ENCODE measurements around the gene SMIM45.
A peak's percentile ranks its signal among the peaks of the same experiment; 100 is the strongest.

Gene SMIM45

GRCh38 chr22:41912338-41913039 lies 39.5 kb upstream of the SMIM45 start:
- in situ Hi-C loops (cut with MboI; ENCODE audit: low pct_unique_long_range_greater_than_20kb, low sequenced_read_pairs, unreplicated experiment), result no loop called here
- no peak for DNase-seq (ENCODE audit: low spot score)
- TF ChIP-seq, protein P1, sequence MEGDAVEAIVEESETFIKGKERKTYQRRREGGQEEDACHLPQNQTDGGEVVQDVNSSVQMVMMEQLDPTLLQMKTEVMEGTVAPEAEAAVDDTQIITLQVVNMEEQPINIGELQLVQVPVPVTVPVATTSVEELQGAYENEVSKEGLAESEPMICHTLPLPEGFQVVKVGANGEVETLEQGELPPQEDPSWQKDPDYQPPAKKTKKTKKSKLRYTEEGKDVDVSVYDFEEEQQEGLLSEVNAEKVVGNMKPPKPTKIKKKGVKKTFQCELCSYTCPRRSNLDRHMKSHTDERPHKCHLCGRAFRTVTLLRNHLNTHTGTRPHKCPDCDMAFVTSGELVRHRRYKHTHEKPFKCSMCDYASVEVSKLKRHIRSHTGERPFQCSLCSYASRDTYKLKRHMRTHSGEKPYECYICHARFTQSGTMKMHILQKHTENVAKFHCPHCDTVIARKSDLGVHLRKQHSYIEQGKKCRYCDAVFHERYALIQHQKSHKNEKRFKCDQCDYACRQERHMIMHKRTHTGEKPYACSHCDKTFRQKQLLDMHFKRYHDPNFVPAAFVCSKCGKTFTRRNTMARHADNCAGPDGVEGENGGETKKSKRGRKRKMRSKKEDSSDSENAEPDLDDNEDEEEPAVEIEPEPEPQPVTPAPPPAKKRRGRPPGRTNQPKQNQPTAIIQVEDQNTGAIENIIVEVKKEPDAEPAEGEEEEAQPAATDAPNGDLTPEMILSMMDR (IDR thresholded peaks at IDR 0.05; ENCODE audit: extremely low read depth, insufficient read depth, missing control alignments), result no peak

DNA sequence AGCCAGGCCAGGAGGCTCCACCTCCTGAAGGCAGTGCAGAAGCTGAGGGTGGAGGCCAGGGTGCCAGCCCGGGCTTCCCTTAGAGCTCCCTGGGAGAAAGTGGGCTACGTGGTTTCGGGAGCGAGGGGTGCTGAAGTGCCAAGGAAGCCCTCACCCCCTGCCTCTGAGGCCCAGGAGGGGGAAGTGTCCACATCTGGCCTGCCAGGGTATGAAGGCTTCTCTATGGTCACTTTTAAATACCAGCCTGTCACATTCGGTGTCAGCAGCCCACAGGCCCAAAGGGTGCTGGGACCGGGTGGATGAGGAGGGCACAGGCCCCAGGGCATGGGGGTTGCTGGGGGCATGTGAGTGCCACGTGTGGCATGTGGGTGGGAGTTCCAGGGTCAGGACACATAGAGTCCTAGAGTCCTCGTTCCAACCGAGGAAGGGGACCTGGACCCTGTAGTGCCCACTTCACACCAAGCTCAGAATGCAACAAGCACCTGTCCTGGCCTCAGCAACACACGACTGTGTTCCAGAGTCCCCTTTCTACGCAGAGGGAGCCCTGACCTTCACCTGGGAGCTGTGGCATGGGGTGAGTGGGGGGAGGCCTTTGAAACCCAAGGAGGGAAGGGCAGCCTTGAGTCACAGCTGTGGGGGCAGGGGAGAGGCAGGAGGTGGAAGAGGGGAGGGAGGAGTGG lies 38.8 kb upstream of the SMIM45 start:
- TF ChIP-seq, protein P1 (IDR thresholded peaks at IDR 0.05; ENCODE audit: extremely low read depth, insufficient read depth, missing control alignments), result no peak
- in situ Hi-C loops (cut with MboI; ENCODE audit: low pct_unique_long_range_greater_than_20kb, low sequenced_read_pairs, unreplicated experiment), result no loop called here
- DNase-seq (ENCODE audit: low spot score), result no peak

- DNase-seq (ENCODE audit: low spot score), result peak; percentile 60
- in situ Hi-C loops (cut with MboI; ENCODE audit: low pct_unique_long_range_greater_than_20kb, low sequenced_read_pairs, unreplicated experiment), result no loop called here
- TF ChIP-seq, protein P1 (IDR thresholded peaks at IDR 0.05; ENCODE audit: extremely low read depth, insufficient read depth, missing control alignments), result peak; percentile 10
Observed at GRCh38 chr22:41913842-41914534, 38.0 kb upstream of the SMIM45 start.

DNA sequence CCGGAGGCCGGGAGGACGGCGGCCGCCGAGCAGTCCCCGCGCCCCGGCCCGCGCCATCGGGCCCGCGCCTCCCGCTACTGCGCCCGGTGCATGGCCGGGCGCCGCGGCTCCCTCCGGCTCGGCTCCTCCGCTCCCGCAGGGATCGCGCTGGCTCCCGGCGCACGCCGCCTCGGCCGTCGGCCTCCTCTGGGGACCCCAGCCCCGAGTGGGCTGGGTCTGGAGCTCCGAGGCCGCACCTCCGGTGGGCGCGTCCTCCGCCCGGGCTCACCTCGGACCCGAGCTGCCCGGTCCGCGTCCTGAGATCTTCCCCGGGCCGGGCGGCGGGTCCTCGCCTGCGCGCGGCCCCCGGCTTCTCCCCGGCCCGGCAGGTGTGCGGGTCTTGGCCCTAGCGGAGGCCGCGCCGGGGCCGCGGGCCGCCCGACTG lies 37.3 kb upstream of the SMIM45 start:
- no peak for DNase-seq (ENCODE audit: low spot score)
- TF ChIP-seq, protein P1 (IDR thresholded peaks at IDR 0.05; ENCODE audit: extremely low read depth, insufficient read depth, missing control alignments), result no peak
- in situ Hi-C loops (cut with MboI; ENCODE audit: low pct_unique_long_range_greater_than_20kb, low sequenced_read_pairs, unreplicated experiment), result no loop called here

GRCh38 chr22:41915035-41915785 lies 36.7 kb upstream of the SMIM45 start, which contains the start of gene SHISA8:
Gene SHISA8, minus strand, starts transcription at chr22:41915074. Its CDS starts 407 bp downstream, at chr22:41914667.
- DNase-seq (ENCODE audit: low spot score), result peak; percentile 87
- TF ChIP-seq, protein P1 (IDR thresholded peaks at IDR 0.05; ENCODE audit: extremely low read depth, insufficient read depth, missing control alignments), result no peak
- in situ Hi-C loops (cut with MboI; ENCODE audit: low pct_unique_long_range_greater_than_20kb, low sequenced_read_pairs, unreplicated experiment), result no loop called here

Measured in GM13977 (cell line).